ENCODE results near the gene S100A9. TPM values are rescaled to one million over a fixed set of nuclear protein-coding genes. Genes with fewer than 3 reads are reported as not detected.

The S100A9 gene
- total RNA-seq, 1 experiment from 2014 or later = not detected

GRCh38 chr1:153361480-153362109 lies 3.9 kb downstream of the S100A9 start:
- DNase-seq (ENCODE audit: low spot score) = no peak

- DNase-seq (ENCODE audit: low spot score) = no peak
Observed at GRCh38 chr1:153362187-153362775, 4.6 kb downstream of the S100A9 start.

GRCh38 chr1:153363641-153364040 lies 6.0 kb downstream of the S100A9 start:
- no peak for DNase-seq (ENCODE audit: low spot score)

- no peak for DNase-seq (ENCODE audit: low spot score)
Observed at GRCh38 chr1:153364156-153364555, 6.5 kb downstream of the S100A9 start.

- DNase-seq (ENCODE audit: low spot score) = no peak
Observed at GRCh38 chr1:153364766-153365666, 7.4 kb downstream of the S100A9 start.

GRCh38 chr1:153365696-153366095 lies 8.0 kb downstream of the S100A9 start:
- DNase-seq (ENCODE audit: low spot score) = no peak

- DNase-seq (ENCODE audit: low spot score) = no peak
Observed at GRCh38 chr1:153366261-153366660, 8.6 kb downstream of the S100A9 start.

- no peak for DNase-seq (ENCODE audit: low spot score)
Observed at GRCh38 chr1:153367090-153367489, 9.4 kb downstream of the S100A9 start.

GRCh38 chr1:153368495-153368894 lies 10.8 kb downstream of the S100A9 start:
- DNase-seq (ENCODE audit: low spot score) = no peak

GRCh38 chr1:153370146-153370545 lies 12.5 kb downstream of the S100A9 start:
- no peak for DNase-seq (ENCODE audit: low spot score)

GRCh38 chr1:153371231-153371630 lies 13.6 kb downstream of the S100A9 start:
- DNase-seq (ENCODE audit: low spot score) = no peak

GRCh38 chr1:153372571-153372970 lies 14.9 kb downstream of the S100A9 start:
- no peak for DNase-seq (ENCODE audit: low spot score)

GRCh38 chr1:153374071-153374470 lies 16.4 kb downstream of the S100A9 start:
- no peak for DNase-seq (ENCODE audit: low spot score)

GRCh38 chr1:153375511-153375910 lies 17.9 kb downstream of the S100A9 start, which contains the start of gene S100A12:
Gene S100A12, minus strand, starts transcription at chr1:153375621. Its CDS starts 1,029 bp downstream, at chr1:153374592.
- DNase-seq (ENCODE audit: low spot score) = peak; percentile 90

- DNase-seq (ENCODE audit: low spot score) = no peak
Observed at GRCh38 chr1:153379591-153379990, 21.9 kb downstream of the S100A9 start.

GRCh38 chr1:153380711-153381110 lies 23.1 kb downstream of the S100A9 start:
- no peak for DNase-seq (ENCODE audit: low spot score)

GRCh38 chr1:153384958-153385580 lies 27.4 kb downstream of the S100A9 start:
- DNase-seq (ENCODE audit: low spot score) = no peak

GRCh38 chr1:153386500-153386901 lies 28.8 kb downstream of the S100A9 start:
- peak; percentile 71 for DNase-seq (ENCODE audit: low spot score)

GRCh38 chr1:153387001-153387400 lies 29.3 kb downstream of the S100A9 start:
- DNase-seq (ENCODE audit: low spot score) = no peak

- no peak for DNase-seq (ENCODE audit: low spot score)
Observed at GRCh38 chr1:153387785-153388184, 30.1 kb downstream of the S100A9 start.

- no peak for DNase-seq (ENCODE audit: low spot score)
Observed at GRCh38 chr1:153389401-153389800, 31.7 kb downstream of the S100A9 start.

All from H4 (cell line).